GM12891 (cell line): ENCODE data around the gene RAB3B.

ENCODE experiments used
- POLR2A ChIP-seq: IDR thresholded peaks from 2 replicates; pipeline ENCODE4 v1.6.1; 2011; ENCODE audit warnings: low read depth, low read length, control low read depth
- POLR2AphosphoS5 ChIP-seq: IDR thresholded peaks from 2 replicates; pipeline ENCODE4 v1.6.1; 2011; ENCODE audit warnings: low read depth, low read length, control low read depth
- SPI1 ChIP-seq: IDR thresholded peaks from 2 replicates; pipeline ENCODE4 v1.6.1; 2011; ENCODE audit warnings: low read depth, low read length, control low read depth
- TAF1 ChIP-seq: IDR thresholded peaks from 2 replicates; pipeline ENCODE4 v1.6.1; 2011; ENCODE audit warnings: low read depth, low read length, control low read depth

- no peak for TF ChIP-seq SPI1
- no peak for TF ChIP-seq TAF1
- TF ChIP-seq POLR2A: no peak
- no peak for TF ChIP-seq POLR2AphosphoS5
Observed at GRCh38 chr1:51859735-51860134, 130.8 kb downstream of the RAB3B start.
